Transverse colon (tissue), 4 donors: ENCODE data around the gene H6PD. TPM values are rescaled to one million over a fixed set of nuclear protein-coding genes. Genes with fewer than 3 reads are reported as not detected.

Experiments used
- DNase-seq: peaks from one replicate; pipeline ENCODE4 v3.0.0-alpha.2; 2019
- H3K27ac ChIP-seq, 4 donors: fragments of 200-600 bp; sonication (generic); 2 replicates each; pipeline ENCODE4 v1.5.1; 2016 to 2018; ENCODE audit warnings: inconsistent platforms in 4 of 4
- H3K27me3 ChIP-seq: fragments of 200-600 bp; sonication (generic); 2 replicates; pipeline ENCODE4 v1.5.1; 2017; ENCODE audit warnings: inconsistent platforms
- H3K36me3 ChIP-seq, 4 donors: fragments of 200-600 bp; sonication (generic); 2 replicates each; pipeline ENCODE4 v1.5.1; 2017 to 2019; ENCODE audit warnings: inconsistent platforms in 4 of 4
- H3K4me1 ChIP-seq, 4 donors: fragments of 200-600 bp; sonication (generic); 2 replicates each; pipeline ENCODE4 v1.5.1; 2017 to 2020; ENCODE audit warnings: inconsistent platforms in 4 of 4
- H3K4me3 ChIP-seq, 4 donors: fragments of 200-600 bp; sonication (generic); 1 replicate in 1 of 4; 2 replicates in 3 of 4; pipeline versions ENCODE4 v1.5.1 to v1.6.1; 2017 to 2019; ENCODE audit warnings: inconsistent platforms in 4 of 4
- H3K9me3 ChIP-seq, 2 donors: fragments of 200-600 bp; sonication (generic); 2 replicates each; pipeline ENCODE4 v1.5.1; 2017 to 2019; ENCODE audit warnings: inconsistent platforms in 2 of 2
- EP300 ChIP-seq: sonication (generic); formaldehyde crosslinking; IDR thresholded peaks from one replicate; pipeline ENCODE4 v1.6.1; 2017; ENCODE audit warnings: antibody characterized with exemption, low read depth
- POLR2A ChIP-seq: fragments of 450-650 bp; IDR thresholded peaks from one replicate; pipeline ENCODE4 v1.6.1; 2016; ENCODE audit warnings: antibody characterized with exemption, mild to moderate bottlenecking, moderate library complexity
- POLR2AphosphoS5 ChIP-seq, 3 donors: sonication (generic); formaldehyde crosslinking; IDR thresholded peaks; one replicate each; pipeline ENCODE4 v1.6.1; 2016; ENCODE audit warnings: antibody characterized with exemption in 3 of 3
- WGBS, 2 donors: methylation state at CpG; one replicate each; pipeline ENCODE4 v1.1.5; 2018; ENCODE audit warnings: low coverage in 1 of 2; 5-methylcytosine and 5-hydroxymethylcytosine counted together
- in situ Hi-C, 4 donors: fragments of 200-750 bp; cut with MboI; loops; one replicate each; pipeline versions ENCODE4 v1.15.0 to v1.15.1; 2017; ENCODE audit warnings: low sequenced_read_pairs in 3 of 4, low pct_ligation_motif_present in 1 of 4, low pct_unique_long_range_greater_than_20kb in 1 of 4
- intact Hi-C: fragments of 100-400 bp; cut with DNase I; formaldehyde crosslinking; loops from one replicate; pipeline ENCODE4 v1.15.1; 2023; ENCODE audit warnings: low total_unique reads
- total RNA-seq, 4 donors: library from RNA; depleted of rRNA; stranded (reverse); fragments of >200 nt; gene quantifications; one replicate each; pipeline ENCODE4 v1.1.0, GENCODE V29; 2016
- TF ChIP-seq, protein P1 (sequence below), 5 experiments: fragments of 200-600 bp in 3 of 5; fragments of 450-650 bp in 2 of 5; sonication (generic) in 3 of 5; IDR thresholded peaks; 1 replicate in 2 of 5; 2 replicates in 3 of 5; pipeline ENCODE4 v1.5.1; 2016 to 2017; ENCODE audit warnings: antibody characterized with exemption in 5 of 5, inconsistent platforms in 3 of 5, mild to moderate bottlenecking in 2 of 5, moderate library complexity in 1 of 5

The H6PD gene
- total RNA-seq, 4 donors from 2014 or later: 24.1 to 49.4 (median 26.7) TPM

DNA sequence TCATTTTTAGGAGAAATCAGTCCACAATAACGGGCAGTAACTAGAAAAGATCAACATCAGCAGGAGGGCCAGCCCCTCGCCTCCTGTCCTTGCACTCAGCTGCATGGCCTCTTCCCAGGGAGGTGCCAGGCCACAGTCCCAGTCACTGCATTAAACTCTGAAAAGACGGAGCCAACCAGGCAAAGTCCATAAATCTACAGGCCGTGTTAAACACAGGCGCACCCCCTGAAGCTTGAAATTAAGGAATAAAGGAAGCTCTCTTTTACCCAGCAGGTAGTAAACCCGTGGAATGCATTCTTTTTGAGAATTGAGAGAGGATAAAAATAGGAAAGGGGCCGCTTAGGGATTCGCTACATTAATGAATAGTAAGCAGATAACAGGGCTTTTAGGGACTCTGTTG lies 18.4 kb downstream of the H6PD start:
- Histone ChIP-seq H3K9me3 (no peaks in the 10 kb centered on the region), H3K4me3 (no peak overlapping the region), H3K36me3 (no peaks in the 10 kb centered on the region), H3K27me3 (no peaks in the 10 kb centered on the region), H3K27ac (peak overlapping the region; percentile 15 to 72 (median 30)), H3K4me1 (peaks cover 0 to 42% (median 14%) of the 10 kb centered on the region in 4 donors)
- TF ChIP-seq EP300 (no peak), POLR2AphosphoS5 (IDR thresholded peaks at IDR 0.05) (no peak), POLR2A (no peak)
- TF ChIP-seq, protein P1, sequence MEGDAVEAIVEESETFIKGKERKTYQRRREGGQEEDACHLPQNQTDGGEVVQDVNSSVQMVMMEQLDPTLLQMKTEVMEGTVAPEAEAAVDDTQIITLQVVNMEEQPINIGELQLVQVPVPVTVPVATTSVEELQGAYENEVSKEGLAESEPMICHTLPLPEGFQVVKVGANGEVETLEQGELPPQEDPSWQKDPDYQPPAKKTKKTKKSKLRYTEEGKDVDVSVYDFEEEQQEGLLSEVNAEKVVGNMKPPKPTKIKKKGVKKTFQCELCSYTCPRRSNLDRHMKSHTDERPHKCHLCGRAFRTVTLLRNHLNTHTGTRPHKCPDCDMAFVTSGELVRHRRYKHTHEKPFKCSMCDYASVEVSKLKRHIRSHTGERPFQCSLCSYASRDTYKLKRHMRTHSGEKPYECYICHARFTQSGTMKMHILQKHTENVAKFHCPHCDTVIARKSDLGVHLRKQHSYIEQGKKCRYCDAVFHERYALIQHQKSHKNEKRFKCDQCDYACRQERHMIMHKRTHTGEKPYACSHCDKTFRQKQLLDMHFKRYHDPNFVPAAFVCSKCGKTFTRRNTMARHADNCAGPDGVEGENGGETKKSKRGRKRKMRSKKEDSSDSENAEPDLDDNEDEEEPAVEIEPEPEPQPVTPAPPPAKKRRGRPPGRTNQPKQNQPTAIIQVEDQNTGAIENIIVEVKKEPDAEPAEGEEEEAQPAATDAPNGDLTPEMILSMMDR (IDR thresholded peaks at IDR 0.05): no peak
- WGBS, 2 donors: 80 to 88% methylated on average over 5 to 8 of the region's 8 CpGs
- intact Hi-C loops: no loop called here
- DNase-seq: no peak
- in situ Hi-C loops: no loop called here

DNA sequence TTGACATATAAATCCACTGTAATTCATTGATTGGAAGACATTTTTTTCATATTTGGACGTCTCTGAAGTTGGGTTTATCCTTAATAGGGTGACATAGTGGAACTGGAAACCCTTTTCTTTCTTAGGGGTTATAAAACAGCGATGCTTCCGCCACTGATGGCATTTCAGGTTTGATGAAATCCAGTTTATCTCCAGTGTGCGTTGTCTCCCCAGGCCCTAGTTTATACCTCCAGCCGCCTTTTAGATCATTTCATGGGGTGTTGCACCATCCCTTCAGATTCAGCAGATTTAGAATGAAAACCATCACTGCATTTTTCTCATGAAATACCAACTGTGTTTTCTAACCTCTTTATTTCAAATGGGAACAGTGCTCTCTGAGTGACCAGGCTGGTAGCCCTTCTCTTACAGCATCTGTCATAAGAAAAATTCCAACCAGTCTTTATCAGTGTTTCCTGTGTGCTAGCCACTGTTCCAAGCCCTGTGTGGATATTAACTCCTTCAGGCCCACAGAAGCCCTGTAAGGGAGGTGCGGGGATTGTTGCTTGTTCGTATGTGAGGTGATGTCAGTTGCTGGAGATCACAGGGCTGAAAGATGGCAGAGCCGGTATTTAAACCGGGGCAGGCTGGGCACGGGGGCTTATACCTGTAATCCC lies 19.0 kb downstream of the H6PD start:
- Histone ChIP-seq H3K4me3 (no peak overlapping the region), H3K27ac (peak overlapping the region; percentile 15 to 72 (median 34)), H3K36me3 (no peaks in the 10 kb centered on the region), H3K27me3 (no peaks in the 10 kb centered on the region), H3K4me1 (peaks cover 0 to 38% (median 14%) of the 10 kb centered on the region in 4 donors), H3K9me3 (no peaks in the 10 kb centered on the region)
- in situ Hi-C loops: no loop called here
- 14 to 86% methylated on average over 1 to 10 of the region's 10 CpGs for WGBS, 2 donors
- TF ChIP-seq POLR2A (no peak), POLR2AphosphoS5 (IDR thresholded peaks at IDR 0.05) (no peak), EP300 (no peak)
- TF ChIP-seq, protein P1 (IDR thresholded peaks at IDR 0.05): no peak
- intact Hi-C loops: no loop called here
- DNase-seq: no peak

DNA sequence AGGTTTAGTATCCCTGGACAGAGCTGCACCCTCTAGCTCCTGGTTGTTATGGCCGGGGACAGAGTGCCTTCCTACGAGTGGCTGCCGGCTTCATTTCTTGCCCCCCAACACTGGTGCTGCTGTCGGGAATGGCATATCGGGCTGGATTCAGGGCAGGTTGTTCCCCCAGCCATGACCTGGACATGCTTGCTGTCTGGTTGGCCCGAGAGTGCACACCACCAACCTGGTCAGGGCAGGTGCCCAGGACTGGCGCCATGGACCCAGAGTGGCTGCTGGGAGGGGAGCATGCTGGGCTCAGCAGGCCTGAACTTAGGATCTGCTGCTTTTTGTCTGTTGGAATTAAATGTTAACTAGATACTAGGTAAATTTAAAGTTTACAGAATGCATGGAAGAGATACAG lies 21.8 kb downstream of the H6PD start:
- no peak for DNase-seq
- in situ Hi-C loops (no loop called here), intact Hi-C loops (no loop called here)
- Histone ChIP-seq H3K4me1 (peaks cover 0 to 12% (median under 1%) of the 10 kb centered on the region in 4 donors), H3K9me3 (no peaks in the 10 kb centered on the region), H3K36me3 (no peaks in the 10 kb centered on the region), H3K27ac (no peak overlapping the region), H3K27me3 (no peaks in the 10 kb centered on the region), H3K4me3 (no peak overlapping the region)
- WGBS, 2 donors: 98% methylated on average over 5 of the region's 7 CpGs; no CpG with 5 or more reads in 1 of the 2 donors
- TF ChIP-seq POLR2A (no peak), EP300 (no peak), POLR2AphosphoS5 (IDR thresholded peaks at IDR 0.05) (no peak)
- TF ChIP-seq, protein P1 (IDR thresholded peaks at IDR 0.05): no peak

DNA sequence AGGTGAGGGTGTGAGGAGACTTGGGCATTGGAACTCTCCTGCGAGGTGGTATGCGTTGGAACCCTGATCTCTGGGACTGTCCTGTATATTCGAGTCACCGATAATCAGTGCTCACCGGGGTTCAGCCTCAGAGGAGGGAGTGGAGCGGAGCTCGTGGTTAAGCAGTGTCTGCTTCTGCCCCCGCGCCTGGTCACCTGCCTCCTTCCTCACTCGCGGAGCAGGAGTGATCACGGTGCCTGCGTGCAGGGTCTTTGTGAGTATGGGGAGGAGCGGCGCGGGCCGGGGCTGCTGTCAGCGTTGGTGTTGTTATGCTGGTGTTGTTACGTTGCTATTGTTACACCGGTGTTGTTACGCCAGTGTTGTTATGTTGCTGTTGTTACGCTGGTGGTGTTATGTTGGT lies 23.3 kb downstream of the H6PD start:
- TF ChIP-seq, protein P1 (IDR thresholded peaks at IDR 0.05): no peak
- TF ChIP-seq POLR2A: no peak
- no peak for TF ChIP-seq POLR2AphosphoS5 (IDR thresholded peaks at IDR 0.05)
- no peak for TF ChIP-seq EP300
- Histone ChIP-seq H3K4me1 (peaks cover 0 to 5% (median 0%) of the 10 kb centered on the region in 4 donors), H3K27ac (no peak overlapping the region), H3K4me3 (no peak overlapping the region), H3K36me3 (peaks cover 0 to 7% (median 0%) of the 10 kb centered on the region in 4 donors), H3K27me3 (no peaks in the 10 kb centered on the region), H3K9me3 (no peaks in the 10 kb centered on the region)
- in situ Hi-C loops: no loop called here
- intact Hi-C loops: no loop called here
- WGBS, 2 donors: 94 to 100% methylated on average over 4 to 22 of the region's 22 CpGs
- DNase-seq: no peak
